ENCODE measurements around the gene CTPS2. TPM values are rescaled to one million over a fixed set of nuclear protein-coding genes. Genes with fewer than 3 reads are reported as not detected.
"Not testable (repeated sequence)": the region's sequence is repeated elsewhere in the genome, so short reads cannot be mapped to it uniquely, and the experiment has no call there.

CTPS2 gene
- polyA plus RNA-seq, 10 donors, result 12.4 to 24.2 (median 17.6) TPM

- DNase-seq, result not testable (repeated sequence)
These were observed 3.2 kb upstream of the CTPS2 start for GRCh38 chrX:16715638-16716037.

DNA sequence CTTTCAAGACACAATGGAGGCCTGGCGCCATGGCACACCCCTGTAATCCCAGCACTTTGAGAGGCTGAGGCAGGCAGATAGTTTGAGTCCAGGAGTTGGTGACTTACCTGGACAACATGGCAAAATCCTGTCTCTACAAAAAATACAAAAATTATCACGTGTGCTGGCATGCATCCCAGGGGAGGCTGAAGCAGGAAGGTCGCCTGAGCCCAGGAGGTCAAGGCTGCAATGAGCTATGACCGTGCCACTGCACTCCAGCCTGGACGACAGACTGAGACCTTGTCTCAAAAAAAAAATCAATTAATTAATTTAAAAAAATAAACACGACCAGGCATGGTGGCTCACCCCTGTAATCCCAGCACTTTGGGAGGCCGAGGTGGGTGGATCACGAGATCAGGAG, 2.0 kb upstream of the CTPS2 start:
- no peak for DNase-seq

- peak in 2 of 3 donors; percentile 10 to 55 for DNase-seq
These were observed 449 bp downstream of the CTPS2 start for GRCh38 chrX:16711893-16712547.

DNA sequence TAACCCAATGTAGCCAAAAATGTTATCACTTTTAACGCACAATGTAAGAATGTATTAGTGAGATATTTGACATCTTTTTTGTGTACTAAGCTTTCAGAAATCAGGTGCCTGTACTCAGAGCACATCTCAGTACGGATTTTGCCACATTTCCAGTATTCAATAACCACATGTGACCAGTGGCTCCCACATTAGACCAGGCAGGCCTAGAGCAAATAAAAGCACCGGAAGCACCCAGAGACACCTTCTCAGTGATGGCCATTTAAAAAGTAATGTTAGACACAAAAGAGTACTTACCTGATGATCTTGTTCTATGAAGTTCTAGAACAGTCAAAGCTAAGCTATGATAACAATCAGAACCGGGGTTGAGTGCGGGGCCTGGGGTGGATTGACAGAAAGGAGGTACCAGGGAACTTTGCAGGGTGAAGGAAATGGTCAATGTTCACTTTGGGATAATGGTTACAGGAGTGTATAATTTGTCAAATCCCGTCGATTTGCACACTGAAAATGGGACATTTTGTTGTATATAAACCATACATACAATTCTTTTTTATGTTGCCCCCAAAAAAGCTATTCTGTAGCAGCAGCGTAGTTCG, 1.2 kb downstream of the CTPS2 start:
- DNase-seq, result peak in 1 of 3 donors; percentile 12

- DNase-seq, result no peak
These were observed 4.5 kb downstream of the CTPS2 start for GRCh38 chrX:16708016-16708415.

- DNase-seq, result no peak
These were observed 7.1 kb downstream of the CTPS2 start for GRCh38 chrX:16705370-16705769.

GRCh38 chrX:16702700-16703599, 9.5 kb downstream of the CTPS2 start:
- no peak for DNase-seq

DNA sequence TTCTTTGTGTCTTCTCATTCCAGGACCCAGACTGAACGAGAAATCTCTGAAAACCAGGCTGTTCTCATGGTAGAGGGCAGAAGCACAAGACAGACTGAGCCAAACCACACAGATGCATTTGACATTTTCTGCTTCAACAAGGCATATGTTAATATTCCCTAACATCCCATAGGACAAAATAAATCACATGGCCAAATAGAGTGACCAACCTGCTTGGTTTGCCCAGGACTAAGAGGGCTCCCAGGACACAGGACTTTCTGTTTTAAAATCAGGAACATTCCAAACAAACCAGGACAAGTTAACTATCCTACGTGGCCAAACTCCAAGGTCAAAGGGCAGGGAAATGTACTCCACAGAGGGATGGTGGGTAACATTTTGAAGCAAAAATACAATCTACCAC, 11.7 kb downstream of the CTPS2 start:
- no peak for DNase-seq

- DNase-seq, result no peak
These were observed 13.1 kb downstream of the CTPS2 start for GRCh38 chrX:16699389-16699788.

DNA sequence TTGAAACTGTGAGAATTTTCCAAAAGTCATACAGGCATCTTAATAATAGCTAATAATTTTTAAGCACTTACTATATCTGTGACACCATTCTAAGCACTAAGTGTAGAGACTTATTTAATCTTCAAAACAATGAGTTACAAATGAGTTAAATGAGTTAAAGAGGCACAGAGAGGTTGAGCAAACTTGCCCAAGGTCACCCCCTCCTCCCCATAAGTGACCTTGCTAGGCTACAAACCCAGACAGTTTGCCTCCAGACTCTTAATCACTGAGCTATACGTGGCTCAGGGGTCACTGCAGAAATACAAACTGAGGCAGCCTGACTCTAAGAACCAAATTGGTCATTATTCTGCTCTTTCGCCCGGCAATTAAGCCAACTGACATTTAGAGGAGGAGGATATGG, 15.5 kb downstream of the CTPS2 start:
- no peak for DNase-seq

- peak in 2 of 3 donors; percentile 48 to 52 for DNase-seq
These were observed 17.3 kb downstream of the CTPS2 start for GRCh38 chrX:16695079-16695676.

GRCh38 chrX:16687514-16687913, 25.0 kb downstream of the CTPS2 start:
- no peak for DNase-seq

DNA sequence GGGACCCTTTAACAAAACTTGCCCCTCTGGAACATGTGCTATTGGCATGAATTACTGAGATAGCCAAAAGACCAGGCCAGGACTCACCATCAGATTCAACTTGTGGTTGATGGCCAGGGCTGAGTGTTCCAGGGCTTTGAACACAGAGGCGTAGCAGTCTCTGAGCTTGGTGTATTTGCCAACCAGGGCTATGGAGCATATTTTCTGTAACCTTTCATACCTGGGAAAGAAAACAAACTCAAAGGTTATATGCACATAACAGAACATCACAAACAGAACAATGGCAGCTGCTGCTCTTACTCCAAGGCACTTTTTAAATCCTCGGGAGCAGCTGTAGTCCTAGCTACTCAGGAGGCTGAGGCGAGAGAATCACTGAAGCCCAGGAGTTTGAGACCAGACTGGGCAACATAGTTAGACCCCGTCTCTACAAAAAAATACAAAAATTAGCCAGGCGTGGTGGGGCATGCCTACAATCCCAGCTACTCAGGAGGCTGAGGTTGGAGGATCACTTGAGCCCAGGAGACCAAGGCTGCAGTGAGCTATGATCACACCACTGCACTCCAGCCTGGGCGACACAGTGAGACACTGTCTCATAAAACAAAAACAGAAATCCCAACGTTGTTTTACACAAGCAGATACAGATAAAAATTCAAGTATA, 29.3 kb downstream of the CTPS2 start:
- no peak for DNase-seq

DNA sequence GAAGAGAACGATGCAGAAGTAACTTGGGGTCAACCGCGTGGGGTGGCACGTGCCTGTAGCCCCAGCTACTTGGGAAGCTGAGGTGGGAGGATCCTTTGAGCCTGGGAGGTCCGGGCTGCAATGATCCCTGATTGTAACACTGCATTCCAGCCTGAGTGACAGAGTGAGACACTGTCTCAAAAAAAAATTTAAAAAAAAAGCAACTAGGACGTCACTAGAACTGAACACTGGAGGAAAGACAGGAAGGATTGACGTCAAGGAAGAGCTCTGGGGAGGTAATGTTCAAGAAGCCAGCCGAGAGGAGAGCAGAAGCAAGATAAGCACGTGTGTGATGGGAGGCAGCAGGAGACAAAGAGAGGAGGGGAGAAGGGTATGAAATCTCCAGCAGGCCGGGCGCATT, 33.8 kb downstream of the CTPS2 start:
- DNase-seq, result no peak

DNA sequence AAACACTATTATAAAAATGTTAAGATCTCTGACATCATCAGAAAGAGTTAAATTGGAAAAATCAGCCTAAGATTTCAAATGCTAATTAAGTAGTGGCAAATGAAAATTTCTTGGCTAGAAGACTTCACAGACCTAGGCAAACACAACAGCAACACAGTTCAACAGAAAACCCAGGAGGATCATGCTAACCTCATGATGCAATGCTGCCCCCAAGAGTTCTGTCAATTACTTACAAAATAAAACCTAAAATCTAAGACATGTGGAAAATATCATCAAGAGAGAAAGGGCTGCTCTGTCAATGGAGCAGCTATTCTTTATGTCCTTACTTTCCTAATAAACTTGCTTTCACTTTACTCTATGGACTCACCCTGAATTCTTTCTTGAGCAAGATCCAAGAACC, 41.5 kb downstream of the CTPS2 start:
- peak; percentile 33 to 56 (median 40) for DNase-seq

DNA sequence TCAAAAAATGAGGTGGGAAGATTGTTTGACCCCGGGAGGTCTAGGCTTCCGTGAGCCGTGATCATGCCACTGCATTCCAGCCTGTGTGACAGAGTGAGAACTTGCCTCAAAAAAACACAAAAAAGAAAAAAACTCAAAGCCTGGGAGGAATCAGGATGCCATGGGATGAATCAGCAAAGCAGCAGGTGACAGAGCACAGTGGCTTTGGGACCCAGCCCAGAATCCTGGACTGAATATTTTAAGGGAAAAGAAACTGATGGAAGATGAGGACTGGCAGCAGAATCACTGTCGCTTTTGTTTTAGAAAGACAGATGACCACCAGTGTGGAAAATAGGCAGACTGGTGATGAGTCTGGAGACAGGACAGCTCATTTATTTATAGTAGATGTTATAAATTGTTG, 45.9 kb downstream of the CTPS2 start:
- DNase-seq, result peak in 1 of 3 donors; percentile 40

DNA sequence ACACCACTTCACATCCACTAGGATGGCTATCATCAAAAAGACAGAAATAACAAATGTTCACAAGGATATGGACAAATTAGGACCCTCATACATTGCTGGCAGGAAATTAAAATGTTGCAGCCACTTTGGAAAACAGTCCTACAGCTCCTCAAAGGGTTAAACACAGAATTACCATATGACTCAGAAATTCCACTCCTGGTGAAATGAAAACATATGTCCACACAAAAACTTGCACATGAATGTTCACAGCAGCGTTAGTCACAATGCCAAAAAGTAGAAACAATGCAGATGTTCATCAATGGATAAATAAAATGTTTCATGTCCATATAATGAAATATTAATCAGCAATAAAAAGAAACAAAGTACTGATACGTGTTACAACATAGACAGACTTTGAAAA, 47.4 kb downstream of the CTPS2 start:
- peak in 2 of 3 donors; percentile 9 to 25 for DNase-seq

DNA sequence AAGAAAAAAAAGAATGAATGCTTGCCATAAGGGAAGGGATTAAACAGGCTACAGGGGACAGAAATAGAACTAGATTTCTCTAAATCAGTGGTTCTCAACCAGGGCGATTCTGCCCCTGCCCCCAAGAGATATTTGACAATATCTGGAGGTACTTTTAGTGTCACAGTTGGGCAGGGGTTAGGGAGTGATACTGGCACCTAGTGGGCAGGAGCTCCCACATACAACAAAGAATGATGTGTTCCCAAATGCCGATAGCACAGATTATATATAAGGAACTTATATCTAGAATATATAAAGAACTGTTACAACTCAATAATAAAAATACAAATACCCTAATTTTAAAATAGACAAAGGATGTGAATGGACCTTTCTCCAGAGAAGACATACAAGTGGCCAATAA, 47.8 kb downstream of the CTPS2 start:
- no peak for DNase-seq

- DNase-seq, result no peak
These were observed 48.4 kb downstream of the CTPS2 start for GRCh38 chrX:16664074-16664473.

GRCh38 chrX:16662402-16662801, 50.1 kb downstream of the CTPS2 start:
- no peak for DNase-seq

DNA sequence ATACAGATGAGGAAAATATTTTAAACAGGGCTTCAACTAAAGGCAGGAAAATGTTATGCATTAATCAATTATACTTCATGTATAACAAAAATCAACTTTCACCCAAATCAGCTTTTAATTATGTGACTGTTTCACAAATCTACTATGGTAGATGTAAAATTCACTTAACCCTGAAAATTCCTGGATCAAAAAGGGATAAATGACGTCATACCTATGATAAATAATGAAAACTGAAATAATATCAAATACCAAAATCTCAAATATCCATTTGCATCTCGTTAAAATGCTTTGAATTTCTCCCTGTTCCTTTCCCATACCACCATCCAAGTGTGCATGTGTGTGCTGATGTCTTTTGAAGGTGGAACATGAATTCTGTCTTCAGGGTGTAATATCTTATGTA, 51.0 kb downstream of the CTPS2 start:
- no peak for DNase-seq

GRCh38 chrX:16659321-16659720, 53.1 kb downstream of the CTPS2 start:
- DNase-seq, result no peak
